ENCODE measurements around the gene ABLIM1.

DNA sequence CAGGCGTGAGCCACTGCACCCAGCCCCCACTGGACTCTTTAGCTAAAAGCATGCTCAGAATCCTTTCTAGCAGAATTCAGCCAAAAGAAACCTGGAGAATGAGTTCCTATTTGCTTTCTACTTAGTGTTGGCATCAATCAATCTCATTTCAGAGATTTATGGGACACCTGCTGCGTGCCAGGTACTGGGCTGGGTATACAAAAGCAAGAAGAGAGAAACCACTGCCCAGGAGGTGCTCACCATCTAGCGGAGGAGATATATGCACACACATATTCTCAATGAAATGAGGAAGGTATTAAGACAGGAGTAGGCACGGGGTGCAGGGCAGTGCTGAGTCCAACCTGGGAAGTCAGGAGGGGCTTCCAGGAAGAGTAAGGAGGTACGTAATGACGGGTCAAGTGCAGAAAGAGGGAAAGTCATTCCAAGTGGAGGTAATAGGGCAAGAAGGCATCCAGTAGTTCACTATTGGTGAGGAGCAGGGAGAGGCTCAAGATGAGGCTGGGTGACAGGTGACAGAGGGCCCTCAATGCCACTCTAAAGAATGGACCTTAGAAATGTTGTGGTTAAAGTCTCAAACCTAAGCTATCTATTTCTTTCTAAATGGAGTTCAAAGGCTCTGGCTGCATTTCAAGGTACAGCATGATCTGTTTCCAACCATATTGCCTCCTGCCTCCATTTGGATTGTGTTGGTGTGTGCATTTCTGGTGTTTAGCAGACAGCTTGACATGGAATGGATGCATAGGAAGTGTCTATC lies 22.1 kb downstream of the ABLIM1 start:
- no peak for TF ChIP-seq CTCF (IDR thresholded peaks at IDR 0.05; ENCODE audit: insufficient read depth, low read depth, low read length)
- no peak for TF ChIP-seq EZH2 (IDR thresholded peaks at IDR 0.05; ENCODE audit: insufficient read depth, low read length)
